T-helper 1 cell treated with Interleukin-12 subunit alpha and Interleukin-12 subunit beta and Interleukin-4 antibody, amounts not matched to agents 30 ng/mL and 1 ng/mL, for 36 hours (primary cell): ENCODE measurements around the gene KLF6. TPM values are rescaled to one million over a fixed set of nuclear protein-coding genes. Genes with fewer than 3 reads are reported as not detected.

Experiments
- intact Hi-C: fragments of 100-400 bp; cut with micrococcal nuclease; formaldehyde crosslinking; loops from one replicate; pipeline ENCODE4 v1.15.1; 2024
- total RNA-seq: library from RNA; stranded (reverse); gene quantifications from 2 replicates; pipeline ENCODE4 v1.2.3, GENCODE V29; 2022

The KLF6 gene
- total RNA-seq, 1 donor from 2014 or later, result 177 TPM

GRCh38 chr10:3776796-3777571 lies 8.0 kb downstream of the KLF6 start:
- intact Hi-C loops, result loop anchor here (1.0 to 10.0 kb wide), 6 partner anchors 11 to 880 kb away; no protein-coding TSS in a partner anchor

- intact Hi-C loops, result loop anchor here (2.0 to 10.0 kb wide), 4 partner anchors 35 to 881 kb away; no protein-coding TSS in a partner anchor
Observed at GRCh38 chr10:3775696-3776551, 9.1 kb downstream of the KLF6 start.

GRCh38 chr10:3774814-3775695 lies 10.0 kb downstream of the KLF6 start:
- intact Hi-C loops, result loop anchor here (1.0 to 10.0 kb wide), 2 partner anchors 10 to 680 kb away; no protein-coding TSS in a partner anchor

GRCh38 chr10:3774018-3774813 lies 10.8 kb downstream of the KLF6 start:
- intact Hi-C loops, result loop anchor here (1.0 to 10.0 kb wide), 2 partner anchors 9 to 679 kb away; no protein-coding TSS in a partner anchor

GRCh38 chr10:3773460-3774017 lies 11.5 kb downstream of the KLF6 start:
- intact Hi-C loops, result loop anchor here (1.0 to 10.0 kb wide), 2 partner anchors 8 to 679 kb away; no protein-coding TSS in a partner anchor

GRCh38 chr10:3772361-3773171 lies 12.4 kb downstream of the KLF6 start:
- intact Hi-C loops, result loop anchor here (10.0 kb wide), 1 partner anchor 678 kb away; no protein-coding TSS in a partner anchor

GRCh38 chr10:3770611-3771110 lies 14.3 kb downstream of the KLF6 start:
- intact Hi-C loops, result loop anchor here (10.0 kb wide), 1 partner anchor 676 kb away; no protein-coding TSS in a partner anchor

GRCh38 chr10:3769556-3769955 lies 15.5 kb downstream of the KLF6 start:
- intact Hi-C loops, result no loop called here

GRCh38 chr10:3766046-3766756 lies 18.8 kb downstream of the KLF6 start:
- intact Hi-C loops, result loop anchor here (1.0 kb wide), 1 partner anchor 11 kb away; no protein-coding TSS in a partner anchor

GRCh38 chr10:3765146-3765545 lies 19.9 kb downstream of the KLF6 start:
- intact Hi-C loops, result loop anchor here (1.0 kb wide), 1 partner anchor 9 kb away; no protein-coding TSS in a partner anchor

GRCh38 chr10:3764626-3765112 lies 20.3 kb downstream of the KLF6 start:
- intact Hi-C loops, result loop anchor here (1.0 kb wide), 1 partner anchor 10 kb away; no protein-coding TSS in a partner anchor

- intact Hi-C loops, result no loop called here
Observed at GRCh38 chr10:3763852-3764625, 21.0 kb downstream of the KLF6 start.

- intact Hi-C loops, result no loop called here
Observed at GRCh38 chr10:3763035-3763456, 22.0 kb downstream of the KLF6 start.

- intact Hi-C loops, result no loop called here
Observed at GRCh38 chr10:3762309-3762708, 22.7 kb downstream of the KLF6 start.

- intact Hi-C loops, result no loop called here
Observed at GRCh38 chr10:3761904-3762303, 23.1 kb downstream of the KLF6 start.

GRCh38 chr10:3761021-3761686 lies 23.9 kb downstream of the KLF6 start:
- intact Hi-C loops, result no loop called here
